HG02610 (cell line): ENCODE data around the gene TMEM259.

Experiments used
- ATAC-seq: cut with Tn5 transposase; IDR thresholded peaks from one replicate; pipeline ENCODE4 v1.9.1; 2021; ENCODE audit warnings: mild to moderate bottlenecking, moderate library complexity; ENCODE audit not compliant: unreplicated experiment

Gene TMEM259

DNA sequence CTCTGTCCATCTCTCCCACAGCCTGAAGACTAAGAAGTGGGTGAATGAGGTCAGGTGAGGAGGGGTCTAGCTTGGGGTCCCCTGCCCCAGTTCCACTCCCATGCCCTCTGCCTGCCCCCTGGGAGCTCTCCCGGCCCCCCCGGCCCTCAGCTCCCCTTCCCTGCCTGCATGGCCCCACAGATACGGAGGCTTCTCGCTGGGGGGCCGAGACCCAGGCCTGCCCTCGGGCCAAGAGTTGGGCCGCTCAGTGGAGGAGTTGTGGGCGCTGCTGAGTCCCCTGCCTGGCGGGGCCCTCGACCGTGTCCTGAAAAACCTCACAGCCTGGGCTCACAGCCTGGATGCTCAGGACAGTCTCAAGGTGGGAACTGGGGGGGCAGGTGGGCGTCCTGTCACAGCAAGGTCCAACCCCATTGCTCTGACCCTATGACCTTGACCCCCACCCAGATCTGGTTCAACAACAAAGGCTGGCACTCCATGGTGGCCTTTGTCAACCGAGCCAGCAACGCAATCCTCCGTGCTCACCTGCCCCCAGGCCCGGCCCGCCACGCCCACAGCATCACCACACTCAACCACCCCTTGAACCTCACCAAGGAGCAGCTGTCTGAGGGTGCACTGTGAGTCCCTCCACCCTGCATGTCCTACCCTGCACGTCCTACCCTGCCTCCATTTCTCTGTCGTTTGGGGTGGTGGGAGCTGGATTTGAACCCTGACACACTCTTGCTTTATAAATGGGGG, 35.1 kb upstream of the TMEM259 start:
- ATAC-seq: no peak

GRCh38 chr19:1055028-1055425, 34.1 kb upstream of the TMEM259 start:
- no peak for ATAC-seq

- no peak for ATAC-seq
Measured at GRCh38 chr19:1054102-1055027, 33.4 kb upstream of the TMEM259 start.

GRCh38 chr19:1053176-1054101, 32.5 kb upstream of the TMEM259 start:
- ATAC-seq: no peak

DNA sequence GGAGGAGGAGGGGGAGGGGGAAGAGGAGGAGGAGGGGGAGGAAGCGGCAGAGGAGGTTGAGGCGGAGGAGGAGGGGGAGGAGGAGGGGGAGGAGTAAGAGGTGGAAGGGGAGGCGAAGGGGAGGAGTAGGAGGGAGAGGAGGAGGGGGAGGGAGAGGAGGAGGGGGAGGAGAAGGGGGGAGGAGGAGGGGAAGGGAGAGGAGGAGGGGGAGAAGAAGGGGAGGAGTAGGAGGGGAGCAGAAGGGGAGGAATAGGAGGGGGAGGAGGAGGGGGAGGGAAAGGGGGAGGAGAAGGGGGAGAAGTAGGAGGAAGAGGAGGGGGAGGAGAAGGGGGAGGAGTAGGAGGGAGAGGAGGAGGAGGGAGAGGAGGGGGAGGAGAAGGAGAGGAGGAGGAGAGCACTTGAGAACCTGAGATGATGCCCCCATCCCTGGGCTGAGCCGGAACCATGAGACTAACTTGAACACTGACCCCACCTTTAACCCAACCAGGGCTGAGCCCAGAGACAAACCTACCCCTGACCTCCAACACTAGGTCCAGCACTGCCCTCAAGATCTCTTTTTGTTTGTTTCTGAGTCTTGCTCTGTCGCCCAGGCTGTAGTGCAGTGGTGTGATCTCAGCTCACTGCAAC, 31.5 kb upstream of the TMEM259 start:
- ATAC-seq: no peak

DNA sequence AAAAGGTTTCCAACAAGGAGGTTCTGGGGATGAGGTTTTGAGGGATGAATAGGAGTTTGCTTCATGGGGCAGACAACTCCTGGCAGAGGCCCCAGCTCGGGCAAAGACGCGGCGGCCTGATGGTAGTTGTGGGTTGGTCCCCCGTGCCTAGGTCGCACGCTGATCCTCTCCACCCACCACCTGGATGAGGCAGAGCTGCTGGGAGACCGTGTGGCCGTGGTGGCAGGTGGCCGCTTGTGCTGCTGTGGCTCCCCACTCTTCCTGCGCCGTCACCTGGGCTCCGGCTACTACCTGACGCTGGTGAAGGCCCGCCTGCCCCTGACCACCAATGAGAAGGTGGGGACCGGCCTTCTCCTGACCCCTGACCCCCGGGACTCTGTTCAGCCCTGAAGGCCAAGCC, 30.9 kb upstream of the TMEM259 start:
- ATAC-seq: no peak

DNA sequence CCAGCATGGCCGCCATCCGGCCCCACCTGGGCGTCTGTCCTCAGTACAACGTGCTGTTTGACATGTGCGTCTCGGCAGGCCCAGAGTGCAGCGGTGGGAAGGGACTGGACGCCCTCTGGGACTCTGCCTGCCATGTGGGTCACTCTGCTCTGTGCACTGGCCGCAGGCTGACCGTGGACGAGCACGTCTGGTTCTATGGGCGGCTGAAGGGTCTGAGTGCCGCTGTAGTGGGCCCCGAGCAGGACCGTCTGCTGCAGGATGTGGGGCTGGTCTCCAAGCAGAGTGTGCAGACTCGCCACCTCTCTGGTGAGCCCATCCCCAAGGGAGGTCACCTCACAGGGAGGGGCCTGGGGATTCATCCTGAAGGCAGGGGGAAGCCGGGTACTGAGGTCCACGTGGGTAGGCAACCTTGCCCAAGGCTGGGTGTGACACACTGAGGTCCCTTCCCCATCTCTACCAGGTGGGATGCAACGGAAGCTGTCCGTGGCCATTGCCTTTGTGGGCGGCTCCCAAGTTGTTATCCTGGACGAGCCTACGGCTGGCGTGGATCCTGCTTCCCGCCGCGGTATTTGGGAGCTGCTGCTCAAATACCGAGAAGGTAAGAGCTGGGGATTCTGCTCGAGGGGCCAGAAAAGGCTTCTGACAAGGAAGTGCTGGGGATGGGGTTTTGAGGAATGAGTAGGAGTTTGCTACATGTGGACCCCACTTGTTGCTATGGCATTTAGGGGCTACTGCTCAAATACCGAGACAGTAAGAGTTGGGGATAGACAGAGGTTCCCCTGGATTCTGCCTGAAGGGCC, 30.3 kb upstream of the TMEM259 start:
- ATAC-seq: no peak

DNA sequence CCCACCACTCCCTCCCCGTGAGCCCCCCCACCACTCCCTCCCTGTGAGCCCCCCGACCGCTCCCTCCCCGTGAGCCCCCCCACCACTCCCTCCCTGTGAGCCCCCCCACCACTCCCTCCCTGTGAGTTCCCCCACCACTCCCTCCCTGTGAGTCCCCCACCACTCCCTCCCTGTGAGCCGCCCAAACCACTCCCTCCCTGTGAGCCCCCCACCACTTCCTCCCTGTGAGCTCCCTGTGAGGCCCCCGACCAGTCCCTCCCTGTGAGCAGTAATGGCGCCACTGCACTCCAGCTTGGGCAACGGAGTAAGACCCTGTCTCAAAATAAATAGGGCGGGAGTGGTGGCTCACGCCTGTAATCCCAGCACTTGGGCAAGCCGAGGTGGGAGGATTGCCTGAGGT, 28.9 kb upstream of the TMEM259 start:
- ATAC-seq: no peak

DNA sequence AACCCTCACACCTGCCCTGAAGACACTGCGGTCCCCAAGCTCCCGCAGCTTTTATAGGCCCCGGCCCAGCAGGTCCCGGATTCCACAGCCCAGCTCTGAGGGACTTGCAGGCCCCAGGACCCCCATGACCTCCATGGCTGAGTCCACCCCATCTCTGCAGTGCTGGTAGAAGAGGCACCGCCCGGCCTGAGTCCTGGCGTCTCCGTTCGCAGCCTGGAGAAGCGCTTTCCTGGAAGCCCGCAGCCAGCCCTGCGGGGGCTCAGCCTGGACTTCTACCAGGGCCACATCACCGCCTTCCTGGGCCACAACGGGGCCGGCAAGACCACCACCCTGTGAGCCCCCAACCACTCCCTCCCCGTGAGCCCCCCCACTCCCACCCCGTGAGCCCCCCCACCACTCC, 28.2 kb upstream of the TMEM259 start:
- no peak for ATAC-seq

DNA sequence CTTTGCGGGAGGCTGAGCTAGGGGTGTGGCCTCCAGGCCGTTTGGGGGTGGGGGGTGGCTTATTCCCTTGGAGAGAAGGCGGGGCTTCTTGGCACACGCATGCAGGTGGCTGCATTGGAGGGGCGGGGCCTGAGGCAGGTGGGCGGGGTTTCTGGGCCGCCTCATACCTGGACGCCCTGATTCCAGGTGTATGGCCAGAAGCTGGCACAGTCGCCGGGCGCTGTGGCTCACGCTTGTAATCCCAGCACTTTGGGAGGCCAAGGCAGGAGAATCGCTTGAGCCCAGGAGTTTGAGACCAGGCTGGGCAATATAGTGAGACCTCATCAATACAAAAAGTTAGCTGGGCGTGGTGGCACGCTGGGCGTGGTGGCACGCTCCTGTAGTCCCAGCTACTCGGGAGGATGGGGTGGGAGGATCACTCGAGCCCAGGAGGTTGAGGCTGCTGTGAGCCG, 26.8 kb upstream of the TMEM259 start:
- ATAC-seq: no peak

GRCh38 chr19:1046836-1047695, 26.1 kb upstream of the TMEM259 start:
- ATAC-seq: no peak

GRCh38 chr19:1046117-1046626, 25.2 kb upstream of the TMEM259 start:
- ATAC-seq: no peak

GRCh38 chr19:1045247-1045603, 24.3 kb upstream of the TMEM259 start:
- ATAC-seq: no peak

GRCh38 chr19:1042689-1043511, 22.0 kb upstream of the TMEM259 start:
- no peak for ATAC-seq

DNA sequence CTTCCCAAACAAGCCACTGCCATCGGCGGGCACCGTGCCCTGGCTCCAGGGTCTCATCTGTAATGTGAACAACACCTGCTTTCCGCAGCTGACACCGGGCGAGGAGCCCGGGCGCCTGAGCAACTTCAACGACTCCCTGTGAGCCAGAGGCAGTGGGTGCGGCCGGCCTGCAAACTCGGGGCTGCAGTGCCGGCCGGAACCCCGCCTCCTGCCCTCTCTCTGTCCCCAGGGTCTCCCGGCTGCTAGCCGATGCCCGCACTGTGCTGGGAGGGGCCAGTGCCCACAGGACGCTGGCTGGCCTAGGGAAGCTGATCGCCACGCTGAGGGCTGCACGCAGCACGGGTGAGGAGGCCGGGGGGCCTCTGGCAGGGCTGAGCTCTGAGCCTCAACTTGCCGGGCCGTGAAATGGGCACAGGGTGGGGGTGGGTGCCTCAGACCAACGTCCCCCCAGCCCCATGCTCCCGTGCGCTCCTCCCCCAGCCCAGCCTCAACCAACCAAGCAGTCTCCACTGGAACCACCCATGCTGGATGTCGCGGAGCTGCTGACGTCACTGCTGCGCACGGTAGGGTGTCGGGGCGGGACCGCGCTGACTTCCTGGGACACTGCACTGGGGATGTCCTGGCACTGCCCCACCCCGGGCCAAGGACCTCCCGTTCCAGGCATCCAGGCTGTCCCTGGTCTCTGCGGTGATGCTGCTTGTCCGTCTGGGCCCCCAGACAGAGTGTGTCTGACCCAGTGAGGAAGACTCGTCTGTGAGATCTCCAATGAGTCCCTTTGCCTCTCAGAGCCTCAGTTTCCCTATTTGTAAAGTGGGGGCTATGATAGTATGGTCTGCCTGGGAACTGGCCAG, 21.1 kb upstream of the TMEM259 start:
- ATAC-seq: no peak

- no peak for ATAC-seq
Measured at GRCh38 chr19:1041272-1041834, 20.4 kb upstream of the TMEM259 start.
